ENCODE results near the gene GTF3C4. TPM values are rescaled to one million over a fixed set of nuclear protein-coding genes. Genes with fewer than 3 reads are reported as not detected.

The GTF3C4 gene
- total and polyA plus RNA-seq, 2 of the 13 experiments (the other 11 are each of a cell fraction or from before 2014, with no cell fraction given) = 2.6 to 12.9 TPM

DNA sequence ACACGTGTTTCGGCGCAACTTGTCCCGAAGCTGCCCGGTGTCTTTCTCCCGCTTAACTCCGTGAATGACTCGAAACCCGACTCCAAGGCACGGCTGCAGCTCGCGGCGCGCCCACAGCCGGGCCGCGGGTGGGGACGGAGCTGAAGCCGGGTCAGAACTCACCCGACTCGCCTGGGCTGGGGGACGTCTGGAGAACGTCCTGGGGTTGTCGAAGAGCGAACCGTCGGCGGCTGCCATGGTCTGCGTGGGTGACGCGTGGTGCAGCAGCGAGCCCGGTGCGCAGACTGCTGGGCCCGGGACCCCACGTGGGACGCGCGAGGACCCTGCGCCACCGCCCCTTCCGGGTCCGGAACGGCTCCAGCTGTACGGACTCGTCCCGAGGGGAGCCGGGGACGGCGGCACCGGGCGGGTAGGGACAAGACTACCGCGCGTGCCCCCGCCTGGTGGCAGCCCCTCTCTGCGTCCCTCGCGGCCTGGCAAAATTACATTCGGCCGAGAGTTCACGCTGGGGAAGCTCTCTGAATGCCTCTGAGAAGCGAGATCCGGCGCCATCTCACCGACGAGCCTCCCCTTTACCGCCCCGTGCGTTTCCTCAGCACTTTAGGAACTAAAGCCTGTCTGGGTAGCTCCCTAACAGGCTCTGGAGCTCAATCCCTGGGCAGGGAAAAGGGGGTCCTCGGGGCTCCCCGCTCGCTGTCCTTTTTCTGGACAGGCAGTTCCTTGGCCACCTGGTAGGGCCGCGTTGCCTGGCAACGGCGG is 387 bp upstream of the GTF3C4 start, which contains the start of gene DDX31 (continued):
- TF ChIP-seq ZNF841 (CRISPR knock-in tag; IDR thresholded peaks at IDR 0.05; ENCODE audit: borderline replicate concordance) (0 out of 2 replicates have a peak, but pooled peaks have one; percentile 59), YY1 (IDR thresholded peaks at IDR 0.05; ENCODE audit: insufficient read depth, insufficient replicate concordance, low read depth, low read length) (peak; percentile 32), RBM39 (IDR thresholded peaks at IDR 0.05; ENCODE audit: low read depth, low read length, poor library complexity, severe bottlenecking) (no peak), DNMT3B (CRISPR knock-in tag; conservative IDR thresholded peaks at IDR 0.05) (peak; percentile 78), RARG (CRISPR knock-in tag; IDR thresholded peaks at IDR 0.05; ENCODE audit: low read depth) (peak; percentile 85; the same call in 1 of the 2 replicates), ZNF510 (CRISPR knock-in tag; IDR thresholded peaks at IDR 0.05; ENCODE audit: low read depth) (0 out of 2 replicates have a peak, but pooled peaks have one; percentile 76), NR1H2 (CRISPR knock-in tag; IDR thresholded peaks at IDR 0.05; ENCODE audit: borderline replicate concordance, low read depth) (peak; percentile 96; the same call in 1 of the 2 replicates), PHF5A (CRISPR knock-in tag; IDR thresholded peaks at IDR 0.05; ENCODE audit: low read depth, unreplicated experiment) (no peak), MXD4 (CRISPR knock-in tag; IDR thresholded peaks at IDR 0.05) (peak; percentile 99), ZNF713 (CRISPR knock-in tag; IDR thresholded peaks at IDR 0.05) (peak; percentile 62; the same call in 1 of the 2 replicates), ZFP41 (CRISPR knock-in tag; IDR thresholded peaks at IDR 0.05; ENCODE audit: borderline replicate concordance) (peak; percentile 95; the same call in 1 of the 2 replicates), ZNF891 (CRISPR knock-in tag; IDR thresholded peaks at IDR 0.05) (peak; percentile 73), ZNF605 (CRISPR knock-in tag; IDR thresholded peaks at IDR 0.05) (peak; percentile 96), ZNF326 (CRISPR knock-in tag; IDR thresholded peaks at IDR 0.05; ENCODE audit: borderline replicate concordance) (no peak)
- TF ChIP-seq, protein P1, sequence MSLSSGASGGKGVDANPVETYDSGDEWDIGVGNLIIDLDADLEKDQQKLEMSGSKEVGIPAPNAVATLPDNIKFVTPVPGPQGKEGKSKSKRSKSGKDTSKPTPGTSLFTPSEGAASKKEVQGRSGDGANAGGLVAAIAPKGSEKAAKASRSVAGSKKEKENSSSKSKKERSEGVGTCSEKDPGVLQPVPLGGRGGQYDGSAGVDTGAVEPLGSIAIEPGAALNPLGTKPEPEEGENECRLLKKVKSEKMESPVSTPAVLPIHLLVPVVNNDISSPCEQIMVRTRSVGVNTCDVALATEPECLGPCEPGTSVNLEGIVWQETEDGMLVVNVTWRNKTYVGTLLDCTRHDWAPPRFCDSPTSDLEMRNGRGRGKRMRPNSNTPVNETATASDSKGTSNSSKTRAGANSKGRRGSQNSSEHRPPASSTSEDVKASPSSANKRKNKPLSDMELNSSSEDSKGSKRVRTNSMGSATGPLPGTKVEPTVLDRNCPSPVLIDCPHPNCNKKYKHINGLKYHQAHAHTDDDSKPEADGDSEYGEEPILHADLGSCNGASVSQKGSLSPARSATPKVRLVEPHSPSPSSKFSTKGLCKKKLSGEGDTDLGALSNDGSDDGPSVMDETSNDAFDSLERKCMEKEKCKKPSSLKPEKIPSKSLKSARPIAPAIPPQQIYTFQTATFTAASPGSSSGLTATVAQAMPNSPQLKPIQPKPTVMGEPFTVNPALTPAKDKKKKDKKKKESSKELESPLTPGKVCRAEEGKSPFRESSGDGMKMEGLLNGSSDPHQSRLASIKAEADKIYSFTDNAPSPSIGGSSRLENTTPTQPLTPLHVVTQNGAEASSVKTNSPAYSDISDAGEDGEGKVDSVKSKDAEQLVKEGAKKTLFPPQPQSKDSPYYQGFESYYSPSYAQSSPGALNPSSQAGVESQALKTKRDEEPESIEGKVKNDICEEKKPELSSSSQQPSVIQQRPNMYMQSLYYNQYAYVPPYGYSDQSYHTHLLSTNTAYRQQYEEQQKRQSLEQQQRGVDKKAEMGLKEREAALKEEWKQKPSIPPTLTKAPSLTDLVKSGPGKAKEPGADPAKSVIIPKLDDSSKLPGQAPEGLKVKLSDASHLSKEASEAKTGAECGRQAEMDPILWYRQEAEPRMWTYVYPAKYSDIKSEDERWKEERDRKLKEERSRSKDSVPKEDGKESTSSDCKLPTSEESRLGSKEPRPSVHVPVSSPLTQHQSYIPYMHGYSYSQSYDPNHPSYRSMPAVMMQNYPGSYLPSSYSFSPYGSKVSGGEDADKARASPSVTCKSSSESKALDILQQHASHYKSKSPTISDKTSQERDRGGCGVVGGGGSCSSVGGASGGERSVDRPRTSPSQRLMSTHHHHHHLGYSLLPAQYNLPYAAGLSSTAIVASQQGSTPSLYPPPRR (CRISPR knock-in tag; IDR thresholded peaks at IDR 0.05; ENCODE audit: borderline replicate concordance) = peak; percentile 60; the same call in 1 of the 2 replicates
- TF ChIP-seq, protein P2, sequence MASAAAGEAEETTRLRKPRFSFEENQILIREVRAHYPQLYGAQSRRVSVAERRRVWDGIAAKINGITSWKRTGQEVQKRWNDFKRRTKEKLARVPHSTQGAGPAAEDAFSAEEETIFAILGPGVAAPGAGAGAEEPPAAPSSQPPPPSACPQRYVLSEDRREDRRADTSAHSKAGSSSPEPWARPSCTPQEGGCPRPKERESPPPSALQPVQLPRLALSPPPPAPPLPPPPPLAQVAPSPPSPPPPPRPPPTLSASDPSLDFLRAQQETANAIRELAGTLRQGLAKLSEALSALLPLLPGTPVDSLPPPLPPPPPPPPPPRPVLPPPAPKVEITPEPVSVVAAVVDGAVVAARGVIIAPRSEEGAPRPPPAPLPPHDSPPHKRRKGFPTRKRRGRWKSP (CRISPR knock-in tag; IDR thresholded peaks at IDR 0.05) = peak; percentile 80
- TF ChIP-seq, protein P3, sequence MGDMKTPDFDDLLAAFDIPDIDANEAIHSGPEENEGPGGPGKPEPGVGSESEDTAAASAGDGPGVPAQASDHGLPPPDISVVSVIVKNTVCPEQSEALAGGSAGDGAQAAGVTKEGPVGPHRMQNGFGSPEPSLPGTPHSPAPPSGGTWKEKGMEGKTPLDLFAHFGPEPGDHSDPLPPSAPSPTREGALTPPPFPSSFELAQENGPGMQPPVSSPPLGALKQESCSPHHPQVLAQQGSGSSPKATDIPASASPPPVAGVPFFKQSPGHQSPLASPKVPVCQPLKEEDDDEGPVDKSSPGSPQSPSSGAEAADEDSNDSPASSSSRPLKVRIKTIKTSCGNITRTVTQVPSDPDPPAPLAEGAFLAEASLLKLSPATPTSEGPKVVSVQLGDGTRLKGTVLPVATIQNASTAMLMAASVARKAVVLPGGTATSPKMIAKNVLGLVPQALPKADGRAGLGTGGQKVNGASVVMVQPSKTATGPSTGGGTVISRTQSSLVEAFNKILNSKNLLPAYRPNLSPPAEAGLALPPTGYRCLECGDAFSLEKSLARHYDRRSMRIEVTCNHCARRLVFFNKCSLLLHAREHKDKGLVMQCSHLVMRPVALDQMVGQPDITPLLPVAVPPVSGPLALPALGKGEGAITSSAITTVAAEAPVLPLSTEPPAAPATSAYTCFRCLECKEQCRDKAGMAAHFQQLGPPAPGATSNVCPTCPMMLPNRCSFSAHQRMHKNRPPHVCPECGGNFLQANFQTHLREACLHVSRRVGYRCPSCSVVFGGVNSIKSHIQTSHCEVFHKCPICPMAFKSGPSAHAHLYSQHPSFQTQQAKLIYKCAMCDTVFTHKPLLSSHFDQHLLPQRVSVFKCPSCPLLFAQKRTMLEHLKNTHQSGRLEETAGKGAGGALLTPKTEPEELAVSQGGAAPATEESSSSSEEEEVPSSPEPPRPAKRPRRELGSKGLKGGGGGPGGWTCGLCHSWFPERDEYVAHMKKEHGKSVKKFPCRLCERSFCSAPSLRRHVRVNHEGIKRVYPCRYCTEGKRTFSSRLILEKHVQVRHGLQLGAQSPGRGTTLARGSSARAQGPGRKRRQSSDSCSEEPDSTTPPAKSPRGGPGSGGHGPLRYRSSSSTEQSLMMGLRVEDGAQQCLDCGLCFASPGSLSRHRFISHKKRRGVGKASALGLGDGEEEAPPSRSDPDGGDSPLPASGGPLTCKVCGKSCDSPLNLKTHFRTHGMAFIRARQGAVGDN (CRISPR knock-in tag; IDR thresholded peaks at IDR 0.05) = peak; percentile 99
